Calu3 (cell line): ENCODE results near the gene CYP2W1. TPM values are rescaled to one million over a fixed set of nuclear protein-coding genes. Genes with fewer than 3 reads are reported as not detected.
"Not testable (repeated sequence)": the region's sequence is repeated elsewhere in the genome, so short reads cannot be mapped to it uniquely, and the experiment has no call there.

ENCODE experiments used
- BruUV-seq: library from RNA; stranded (reverse); fragments of 400-500 nt; replicated peaks from 2 replicates; lab custom pipeline; 2021; lab: Mats Ljungman, UMichigan
- CTCF ChIA-PET: fragments of 300-600 bp; sonication (Branson Sonifier 250); formaldehyde crosslinking; loops from one replicate; lab custom pipeline; 2022; ENCODE audit warnings: antibody characterized with exemption; lab: Charles Lee
- DNase-seq: peaks from one replicate; pipeline ENCODE4 v3.0.0; 2022
- H3K27ac Mint-ChIP-seq: one replicate; pipeline ENCODE4 v1.8.0; 2022; ENCODE audit warnings: mixed read lengths; ENCODE audit not compliant: unreplicated experiment
- H3K27me3 Mint-ChIP-seq: one replicate; pipeline ENCODE4 v1.8.0; 2022; ENCODE audit warnings: mixed read lengths; ENCODE audit not compliant: unreplicated experiment
- H3K36me3 Mint-ChIP-seq: one replicate; pipeline ENCODE4 v1.8.0; 2022; ENCODE audit warnings: mild to moderate bottlenecking, moderate library complexity, mixed read lengths; ENCODE audit not compliant: insufficient read depth, unreplicated experiment
- H3K4me1 Mint-ChIP-seq: one replicate; pipeline ENCODE4 v1.8.0; 2022; ENCODE audit warnings: mild to moderate bottlenecking, low read depth, mixed read lengths; ENCODE audit not compliant: unreplicated experiment
- H3K4me3 Mint-ChIP-seq: one replicate; pipeline ENCODE4 v1.8.0; 2022; ENCODE audit warnings: mild to moderate bottlenecking, low read depth, moderate library complexity, mixed read lengths; ENCODE audit not compliant: unreplicated experiment
- H3K9me3 Mint-ChIP-seq: one replicate; pipeline ENCODE4 v1.8.0; 2022; ENCODE audit warnings: low read depth, mixed read lengths; ENCODE audit not compliant: unreplicated experiment
- intact Hi-C: fragments of 100-400 bp; cut with micrococcal nuclease; formaldehyde crosslinking; loops from one replicate; pipeline ENCODE4 v1.10.0; 2022; ENCODE audit not compliant: unreplicated experiment
- total RNA-seq: library from RNA; stranded (reverse); gene quantifications from 2 replicates; pipeline ENCODE4 v1.2.3, GENCODE V29; 2022
- TF ChIP-seq, protein P1 (sequence below): fragments of 200-600 bp; IDR thresholded peaks from one replicate; pipeline ENCODE4 v1.8.0; 2022; ENCODE audit warnings: antibody characterized with exemption; ENCODE audit not compliant: unreplicated experiment

Gene CYP2W1
- total RNA-seq, 1 experiment from 2014 or later, result 0.71 TPM

DNA sequence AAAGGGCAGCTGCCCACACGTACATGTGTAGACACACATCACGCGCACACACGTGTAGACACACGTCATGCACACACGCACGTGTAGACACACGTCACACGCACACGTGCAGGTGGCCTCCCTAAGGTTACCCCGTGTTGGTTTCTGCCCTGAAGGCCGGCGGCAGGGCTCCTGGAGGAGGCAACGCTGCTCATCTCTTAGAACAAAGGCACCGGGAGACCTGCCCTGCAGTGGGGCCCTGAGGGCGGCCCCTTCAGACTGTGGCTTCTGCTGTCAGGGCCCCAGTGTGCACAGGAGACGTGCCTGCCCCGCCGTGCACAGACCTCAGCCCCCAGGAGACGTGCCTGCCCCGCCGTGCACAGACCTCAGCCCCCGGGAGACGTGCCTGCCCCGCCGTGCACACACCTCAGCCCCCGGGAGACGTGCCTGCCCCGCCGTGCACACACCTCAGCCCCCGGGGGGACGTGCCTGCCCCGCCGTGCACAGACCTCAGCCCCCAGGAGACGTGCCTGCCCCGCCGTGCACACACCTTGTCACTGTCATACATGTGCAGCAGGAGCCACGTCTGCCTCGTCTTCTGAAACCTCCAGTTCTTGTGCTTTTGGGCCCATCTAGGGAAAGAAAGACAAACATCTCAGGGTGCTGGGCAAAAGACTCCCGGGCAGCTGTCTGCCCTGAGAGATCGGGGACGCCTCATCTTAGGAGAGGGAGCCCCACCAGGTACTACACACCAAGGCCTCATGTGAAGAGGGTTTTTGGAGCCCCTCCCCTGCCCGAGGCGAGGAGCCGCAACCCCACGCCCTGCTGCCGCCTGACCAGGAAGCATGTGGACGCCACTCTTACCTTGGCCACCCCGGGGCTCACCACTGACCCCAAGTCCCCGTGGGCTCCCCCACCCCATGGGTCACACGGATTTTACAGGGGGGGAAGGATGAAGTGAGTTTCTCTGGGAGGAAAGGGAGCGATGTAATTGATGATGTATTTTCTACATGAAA lies 17.3 kb downstream of the CYP2W1 start:
- Mint-ChIP-seq H3K9me3 (no peaks in the 10 kb centered on the region), H3K4me1 (no peaks in the 10 kb centered on the region), H3K36me3 (peaks cover 46% of the 10 kb centered on the region), H3K27ac (peak overlapping the region; percentile 55), H3K4me3 (no peak overlapping the region), H3K27me3 (no peaks in the 10 kb centered on the region)
- no TSS peak for BruUV-seq
- CTCF ChIA-PET, result no interaction called here
- intact Hi-C loops, result no loop called here
- no peak for DNase-seq
- TF ChIP-seq, protein P1, sequence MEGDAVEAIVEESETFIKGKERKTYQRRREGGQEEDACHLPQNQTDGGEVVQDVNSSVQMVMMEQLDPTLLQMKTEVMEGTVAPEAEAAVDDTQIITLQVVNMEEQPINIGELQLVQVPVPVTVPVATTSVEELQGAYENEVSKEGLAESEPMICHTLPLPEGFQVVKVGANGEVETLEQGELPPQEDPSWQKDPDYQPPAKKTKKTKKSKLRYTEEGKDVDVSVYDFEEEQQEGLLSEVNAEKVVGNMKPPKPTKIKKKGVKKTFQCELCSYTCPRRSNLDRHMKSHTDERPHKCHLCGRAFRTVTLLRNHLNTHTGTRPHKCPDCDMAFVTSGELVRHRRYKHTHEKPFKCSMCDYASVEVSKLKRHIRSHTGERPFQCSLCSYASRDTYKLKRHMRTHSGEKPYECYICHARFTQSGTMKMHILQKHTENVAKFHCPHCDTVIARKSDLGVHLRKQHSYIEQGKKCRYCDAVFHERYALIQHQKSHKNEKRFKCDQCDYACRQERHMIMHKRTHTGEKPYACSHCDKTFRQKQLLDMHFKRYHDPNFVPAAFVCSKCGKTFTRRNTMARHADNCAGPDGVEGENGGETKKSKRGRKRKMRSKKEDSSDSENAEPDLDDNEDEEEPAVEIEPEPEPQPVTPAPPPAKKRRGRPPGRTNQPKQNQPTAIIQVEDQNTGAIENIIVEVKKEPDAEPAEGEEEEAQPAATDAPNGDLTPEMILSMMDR, result no peak

- H3K9me3 Mint-ChIP-seq, intact Hi-C loops, H3K4me3 Mint-ChIP-seq, BruUV-seq, H3K4me1 Mint-ChIP-seq, CTCF ChIA-PET, H3K27me3 Mint-ChIP-seq: not testable (repeated sequence)
- peak; percentile 39 for DNase-seq
- Mint-ChIP-seq H3K36me3 (peaks cover 49% of the 10 kb centered on the region), H3K27ac (peak overlapping the region; percentile 55)
These were observed 18.2 kb downstream of the CYP2W1 start for GRCh38 chr7:1001069-1001770.

- H3K4me3 Mint-ChIP-seq, BruUV-seq, H3K27me3 Mint-ChIP-seq, CTCF ChIA-PET, H3K9me3 Mint-ChIP-seq, DNase-seq, H3K27ac Mint-ChIP-seq, H3K4me1 Mint-ChIP-seq, intact Hi-C loops: not testable (repeated sequence)
- H3K36me3 Mint-ChIP-seq, result peaks cover 46% of the 10 kb centered on the region
These were observed 19.0 kb downstream of the CYP2W1 start for GRCh38 chr7:1002026-1002425.

DNA sequence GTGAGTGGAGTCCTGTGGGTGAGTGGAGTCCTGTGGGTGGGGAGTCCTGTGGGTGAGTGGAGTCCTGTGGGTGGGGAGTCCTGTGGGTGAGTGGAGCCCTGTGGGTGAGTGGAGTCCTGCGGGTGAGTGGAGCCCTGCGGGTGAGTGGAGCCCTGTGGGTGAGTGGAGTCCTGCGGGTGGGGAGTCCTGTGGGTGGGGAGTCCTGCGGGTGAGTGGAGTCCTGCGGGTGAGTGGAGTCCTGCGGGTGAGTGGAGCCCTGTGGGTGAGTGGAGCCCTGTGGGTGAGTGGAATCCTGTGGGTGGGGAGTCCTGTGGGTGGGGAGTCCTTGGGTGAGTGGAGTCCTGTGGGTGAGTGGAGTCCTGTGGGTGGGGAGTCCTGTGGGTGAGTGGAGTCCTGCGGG lies 19.5 kb downstream of the CYP2W1 start:
- H3K9me3 Mint-ChIP-seq, H3K4me3 Mint-ChIP-seq, CTCF ChIA-PET, DNase-seq, BruUV-seq, intact Hi-C loops, H3K27me3 Mint-ChIP-seq, H3K27ac Mint-ChIP-seq, H3K4me1 Mint-ChIP-seq: not testable (repeated sequence)
- peaks cover 42% of the 10 kb centered on the region for H3K36me3 Mint-ChIP-seq

GRCh38 chr7:1004018-1004852 lies 21.3 kb downstream of the CYP2W1 start:
- peaks cover 45% of the 10 kb centered on the region for H3K36me3 Mint-ChIP-seq
- BruUV-seq, result no TSS peak
- intact Hi-C loops, result no loop called here
- TF ChIP-seq, protein P1, result no peak
- H3K27me3 Mint-ChIP-seq, result no peaks in the 10 kb centered on the region
- no peak for DNase-seq
- CTCF ChIA-PET, result no interaction called here
- H3K27ac Mint-ChIP-seq, result no peak overlapping the region
- no peaks in the 10 kb centered on the region for H3K9me3 Mint-ChIP-seq
- no peak overlapping the region for H3K4me3 Mint-ChIP-seq
- H3K4me1 Mint-ChIP-seq, result peaks cover 15% of the 10 kb centered on the region
